ENCODE results near the gene DLK1. TPM values are rescaled to one million over a fixed set of nuclear protein-coding genes. Genes with fewer than 3 reads are reported as not detected.

Gene DLK1
- total RNA-seq, 2 donors from 2014 or later: not detected

GRCh38 chr14:100684154-100684553 is 42.5 kb upstream of the DLK1 start:
- Histone ChIP-seq H3K9me3 (no peaks in the 10 kb centered on the region), H3K36me3 (no peaks in the 10 kb centered on the region), H3K4me3 (no peak overlapping the region), H3K27ac (no peak overlapping the region), H3K4me1 (ENCODE audit: control insufficient read depth in 1 of 2, low read depth in 2 of 2) (no peaks in the 10 kb centered on the region), H3K27me3 (replicated peaks; ENCODE audit: insufficient read depth) (no peaks in the 10 kb centered on the region)
- ATAC-seq (ENCODE audit: insufficient number of reproducible peaks, low FRiP score, low read depth): no peak
- DNase-seq (ENCODE audit: low spot score): no peak
- TF ChIP-seq CTCF (IDR thresholded peaks at IDR 0.05): no peak

GRCh38 chr14:100684961-100685360 is 41.7 kb upstream of the DLK1 start:
- no peaks in the 10 kb centered on the region for H3K9me3 ChIP-seq
- no peak overlapping the region for H3K4me3 ChIP-seq
- no peaks in the 10 kb centered on the region for H3K27me3 ChIP-seq (replicated peaks; ENCODE audit: insufficient read depth)
- ATAC-seq (ENCODE audit: insufficient number of reproducible peaks, low FRiP score, low read depth) (no peak), DNase-seq (ENCODE audit: low spot score) (no peak)
- H3K4me1 ChIP-seq (ENCODE audit: control insufficient read depth in 1 of 2, low read depth in 2 of 2): no peaks in the 10 kb centered on the region
- no peaks in the 10 kb centered on the region for H3K36me3 ChIP-seq
- TF ChIP-seq CTCF (IDR thresholded peaks at IDR 0.05): no peak
- no peak overlapping the region for H3K27ac ChIP-seq

- ATAC-seq (ENCODE audit: insufficient number of reproducible peaks, low FRiP score, low read depth) (no peak), DNase-seq (ENCODE audit: low spot score) (no peak)
- H3K27me3 ChIP-seq (replicated peaks; ENCODE audit: insufficient read depth): no peaks in the 10 kb centered on the region
- H3K36me3 ChIP-seq: no peaks in the 10 kb centered on the region
- no peak overlapping the region for H3K4me3 ChIP-seq
- TF ChIP-seq CTCF (IDR thresholded peaks at IDR 0.05): no peak
- H3K9me3 ChIP-seq: no peaks in the 10 kb centered on the region
- H3K27ac ChIP-seq: no peak overlapping the region
- H3K4me1 ChIP-seq (ENCODE audit: control insufficient read depth in 1 of 2, low read depth in 2 of 2): no peaks in the 10 kb centered on the region
These were observed 39.8 kb upstream of the DLK1 start for GRCh38 chr14:100686858-100687257.

GRCh38 chr14:100687386-100687785 is 39.3 kb upstream of the DLK1 start:
- ATAC-seq (ENCODE audit: insufficient number of reproducible peaks, low FRiP score, low read depth) (no peak), DNase-seq (ENCODE audit: low spot score) (no peak)
- Histone ChIP-seq H3K4me1 (ENCODE audit: control insufficient read depth in 1 of 2, low read depth in 2 of 2) (no peaks in the 10 kb centered on the region), H3K27ac (no peak overlapping the region), H3K27me3 (replicated peaks; ENCODE audit: insufficient read depth) (no peaks in the 10 kb centered on the region), H3K4me3 (no peak overlapping the region), H3K9me3 (no peaks in the 10 kb centered on the region), H3K36me3 (no peaks in the 10 kb centered on the region)
- no peak for TF ChIP-seq CTCF (IDR thresholded peaks at IDR 0.05)

GRCh38 chr14:100688051-100688450 is 38.6 kb upstream of the DLK1 start:
- no peaks in the 10 kb centered on the region for H3K36me3 ChIP-seq
- H3K4me1 ChIP-seq (ENCODE audit: control insufficient read depth in 1 of 2, low read depth in 2 of 2): no peaks in the 10 kb centered on the region
- H3K4me3 ChIP-seq: no peak overlapping the region
- H3K27ac ChIP-seq: no peak overlapping the region
- no peak for ATAC-seq (ENCODE audit: insufficient number of reproducible peaks, low FRiP score, low read depth)
- no peak for DNase-seq (ENCODE audit: low spot score)
- no peaks in the 10 kb centered on the region for H3K27me3 ChIP-seq (replicated peaks; ENCODE audit: insufficient read depth)
- no peak for TF ChIP-seq CTCF (IDR thresholded peaks at IDR 0.05)
- no peaks in the 10 kb centered on the region for H3K9me3 ChIP-seq

Measured in thoracic aorta (tissue), 2 donors.